Astrocyte (in vitro differentiated cells and primary cell): ENCODE results near the gene PDPK1. TPM values are rescaled to one million over a fixed set of nuclear protein-coding genes. Genes with fewer than 3 reads are reported as not detected.
"Not testable (repeated sequence)": the region's sequence is repeated elsewhere in the genome, so short reads cannot be mapped to it uniquely, and the experiment has no call there.

ENCODE experiments used
- DNase-seq: peaks from one replicate; pipeline ENCODE4 v3.0.0-alpha.2; 2010; ENCODE audit warnings: low read depth
- FAIRE-seq: peaks from 2 replicates; lab custom pipeline; 2011; peaks lifted over from hg19 to GRCh38; lab: Jason Lieb, UNC
- H2AFZ ChIP-seq: 2 replicates; pipeline ENCODE4 v1.6.0; 2012; ENCODE audit warnings: low read depth, low read length, inconsistent platforms
- H3K27ac ChIP-seq: 2 replicates; pipeline ENCODE4 v1.5.1; 2011; ENCODE audit warnings: low read depth, low read length, inconsistent platforms
- H3K27me3 ChIP-seq: 2 replicates; pipeline ENCODE4 v1.6.0; 2011; ENCODE audit warnings: low read length, inconsistent platforms; ENCODE audit not compliant: insufficient read depth
- H3K36me3 ChIP-seq: 2 replicates; pipeline ENCODE4 v1.5.1; 2011; ENCODE audit warnings: low read length, inconsistent platforms; ENCODE audit not compliant: insufficient read depth
- H3K4me1 ChIP-seq: 2 replicates; pipeline ENCODE4 v1.5.1; 2011; ENCODE audit warnings: low read length, inconsistent platforms; ENCODE audit not compliant: insufficient read depth
- H3K4me2 ChIP-seq: 2 replicates; pipeline ENCODE4 v1.6.0; 2012; ENCODE audit warnings: low read length, inconsistent platforms
- H3K4me3 ChIP-seq: 2 replicates; pipeline ENCODE4 v1.5.1; 2011; ENCODE audit warnings: low read depth, mild to moderate bottlenecking, low read length, inconsistent platforms; ENCODE audit not compliant: insufficient read depth
- H3K79me2 ChIP-seq: 2 replicates; pipeline ENCODE4 v1.6.0; 2012; ENCODE audit warnings: mild to moderate bottlenecking, low read length, inconsistent platforms; ENCODE audit not compliant: insufficient read depth
- H3K9ac ChIP-seq: 2 replicates; pipeline ENCODE4 v1.6.0; 2012; ENCODE audit warnings: mild to moderate bottlenecking, low read length, inconsistent platforms
- H3K9me3 ChIP-seq: 2 replicates; pipeline ENCODE4 v1.5.1; 2012; ENCODE audit warnings: low read depth, mild to moderate bottlenecking, low read length, inconsistent platforms; ENCODE audit not compliant: insufficient read depth
- H4K20me1 ChIP-seq: 2 replicates; pipeline ENCODE4 v1.6.0; 2012; ENCODE audit warnings: low read length, inconsistent platforms; ENCODE audit not compliant: insufficient read depth
- H3K27ac Mint-ChIP-seq: one replicate; pipeline ENCODE4 v1.8.0; 2021; ENCODE audit warnings: mild to moderate bottlenecking, mixed read lengths; ENCODE audit not compliant: unreplicated experiment
- H3K27me3 Mint-ChIP-seq: one replicate; pipeline ENCODE4 v1.8.0; 2021; ENCODE audit warnings: low read depth, mixed read lengths; ENCODE audit not compliant: unreplicated experiment
- H3K36me3 Mint-ChIP-seq: one replicate; pipeline ENCODE4 v1.8.0; 2021; ENCODE audit warnings: low read depth, mixed read lengths; ENCODE audit not compliant: unreplicated experiment
- H3K4me1 Mint-ChIP-seq: one replicate; pipeline ENCODE4 v1.8.0; 2021; ENCODE audit warnings: low read depth, mixed read lengths; ENCODE audit not compliant: unreplicated experiment
- H3K4me3 Mint-ChIP-seq: one replicate; pipeline ENCODE4 v1.8.0; 2021; ENCODE audit warnings: mild to moderate bottlenecking, moderate library complexity, mixed read lengths; ENCODE audit not compliant: unreplicated experiment
- H3K9me3 Mint-ChIP-seq: one replicate; pipeline ENCODE4 v1.8.0; 2021; ENCODE audit warnings: mild to moderate bottlenecking, mixed read lengths; ENCODE audit not compliant: unreplicated experiment
- EZH2 ChIP-seq: IDR thresholded peaks from 2 replicates; pipeline ENCODE4 v1.6.1; 2012; ENCODE audit warnings: mild to moderate bottlenecking, low read length, inconsistent platforms; ENCODE audit not compliant: insufficient read depth
- total RNA-seq: library from RNA; stranded (reverse); gene quantifications from 2 replicates; pipeline ENCODE4 v1.2.1, GENCODE V29; 2021
- TF ChIP-seq, protein P1 (sequence below): IDR thresholded peaks from 2 replicates; pipeline ENCODE4 v1.5.1; 2011; ENCODE audit warnings: low read depth, mild to moderate bottlenecking, inconsistent platforms, low read length, moderate library complexity; ENCODE audit not compliant: insufficient read depth

PDPK1 gene
- total RNA-seq, 1 donor from 2014 or later = 48.1 TPM

DNA sequence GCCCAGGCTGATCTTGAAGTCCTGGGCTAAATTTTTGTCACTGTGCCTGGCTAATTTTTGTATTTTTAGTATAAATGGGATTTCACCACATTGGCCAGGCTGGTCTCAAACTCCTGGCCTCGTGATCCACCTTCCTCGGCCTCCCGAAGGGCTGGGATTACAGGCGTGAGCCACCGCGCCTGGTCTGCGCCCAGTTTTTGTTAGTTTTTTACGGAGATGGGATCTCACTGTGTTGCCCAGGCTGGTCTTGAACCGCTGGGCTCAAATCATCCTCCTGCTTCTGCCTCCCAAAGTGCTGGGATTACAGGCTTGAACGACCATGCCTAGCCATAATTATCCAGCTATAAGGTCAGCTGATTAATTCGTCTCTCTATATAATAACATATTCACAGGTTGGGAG is 3.9 kb upstream of the PDPK1 start:
- no peaks in the 10 kb centered on the region for H3K9me3 ChIP-seq
- no peak overlapping the region for H3K4me3 ChIP-seq
- no peaks in the 10 kb centered on the region for H3K36me3 ChIP-seq
- Mint-ChIP-seq H3K9me3 (no peaks in the 10 kb centered on the region), H3K4me3 (peak overlapping the region; percentile 57), H3K4me1 (peaks cover 17% of the 10 kb centered on the region), H3K27me3 (no peaks in the 10 kb centered on the region), H3K36me3 (peaks cover 2% of the 10 kb centered on the region), H3K27ac (peak overlapping the region; percentile 62)
- H3K79me2 ChIP-seq = peaks cover 5% of the 10 kb centered on the region
- H2AFZ ChIP-seq = no peak overlapping the region
- H3K27me3 ChIP-seq = no peaks in the 10 kb centered on the region
- peaks cover 20% of the 10 kb centered on the region for H3K4me1 ChIP-seq
- no peak overlapping the region for H3K9ac ChIP-seq
- H3K27ac ChIP-seq = no peak overlapping the region
- H3K4me2 ChIP-seq = no peak overlapping the region
- DNase-seq = no peak
- no peak for FAIRE-seq
- peaks cover 5% of the 10 kb centered on the region for H4K20me1 ChIP-seq
- TF ChIP-seq, protein P1, sequence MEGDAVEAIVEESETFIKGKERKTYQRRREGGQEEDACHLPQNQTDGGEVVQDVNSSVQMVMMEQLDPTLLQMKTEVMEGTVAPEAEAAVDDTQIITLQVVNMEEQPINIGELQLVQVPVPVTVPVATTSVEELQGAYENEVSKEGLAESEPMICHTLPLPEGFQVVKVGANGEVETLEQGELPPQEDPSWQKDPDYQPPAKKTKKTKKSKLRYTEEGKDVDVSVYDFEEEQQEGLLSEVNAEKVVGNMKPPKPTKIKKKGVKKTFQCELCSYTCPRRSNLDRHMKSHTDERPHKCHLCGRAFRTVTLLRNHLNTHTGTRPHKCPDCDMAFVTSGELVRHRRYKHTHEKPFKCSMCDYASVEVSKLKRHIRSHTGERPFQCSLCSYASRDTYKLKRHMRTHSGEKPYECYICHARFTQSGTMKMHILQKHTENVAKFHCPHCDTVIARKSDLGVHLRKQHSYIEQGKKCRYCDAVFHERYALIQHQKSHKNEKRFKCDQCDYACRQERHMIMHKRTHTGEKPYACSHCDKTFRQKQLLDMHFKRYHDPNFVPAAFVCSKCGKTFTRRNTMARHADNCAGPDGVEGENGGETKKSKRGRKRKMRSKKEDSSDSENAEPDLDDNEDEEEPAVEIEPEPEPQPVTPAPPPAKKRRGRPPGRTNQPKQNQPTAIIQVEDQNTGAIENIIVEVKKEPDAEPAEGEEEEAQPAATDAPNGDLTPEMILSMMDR = no peak
- no peak for TF ChIP-seq EZH2

DNA sequence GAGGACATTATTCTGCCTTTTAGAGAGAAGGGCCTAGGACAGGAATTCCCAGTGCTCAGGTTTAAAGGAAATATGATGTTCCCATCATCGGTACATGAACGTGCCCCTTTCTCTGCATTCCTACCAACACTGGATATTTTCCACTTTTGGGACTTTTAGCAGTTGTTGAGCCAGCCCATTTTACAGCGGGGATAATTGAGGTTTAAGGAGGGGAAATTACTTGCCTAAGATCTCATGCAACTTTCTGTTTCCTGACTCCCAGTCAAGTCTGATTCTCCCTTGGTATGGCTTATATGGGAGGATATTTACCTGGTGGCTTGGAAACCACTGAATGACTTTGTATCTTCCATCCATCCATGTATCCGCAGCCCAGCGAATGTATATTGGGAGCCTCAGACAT is 3.5 kb upstream of the PDPK1 start:
- peaks cover 18% of the 10 kb centered on the region for H3K4me1 Mint-ChIP-seq
- H3K9ac ChIP-seq, FAIRE-seq, H4K20me1 ChIP-seq, H3K79me2 ChIP-seq, H3K27me3 Mint-ChIP-seq, H3K36me3 ChIP-seq, H2AFZ ChIP-seq, DNase-seq, H3K27ac Mint-ChIP-seq, H3K9me3 ChIP-seq, H3K9me3 Mint-ChIP-seq, H3K4me3 ChIP-seq, H3K4me3 Mint-ChIP-seq, H3K27me3 ChIP-seq, H3K36me3 Mint-ChIP-seq, H3K27ac ChIP-seq, H3K4me2 ChIP-seq: not testable (repeated sequence)
- peaks cover 20% of the 10 kb centered on the region for H3K4me1 ChIP-seq

DNA sequence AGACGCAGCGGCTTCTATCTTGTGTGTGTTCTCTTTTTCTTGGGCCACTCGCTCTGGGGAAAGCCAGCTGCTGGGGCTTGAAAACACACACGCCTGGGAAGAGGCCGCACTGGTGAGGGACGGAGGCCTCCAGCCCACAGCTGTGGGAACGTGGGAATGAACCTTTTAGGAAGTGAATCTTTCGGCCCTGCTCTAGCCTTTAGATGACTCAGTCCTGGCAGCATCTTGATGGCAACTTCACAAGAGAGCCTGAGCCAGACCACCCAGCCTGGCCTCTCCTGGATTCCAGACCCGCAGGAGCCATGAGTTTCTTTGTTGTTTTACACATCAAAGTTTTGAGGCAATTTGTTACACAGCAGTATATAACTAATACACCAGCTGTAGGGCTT is 2.2 kb upstream of the PDPK1 start:
- Histone ChIP-seq H3K4me2 (peak overlapping the region; percentile 13), H3K27ac (peak overlapping the region; percentile 12), H3K4me1 (peaks cover 20% of the 10 kb centered on the region), H3K79me2 (peaks cover 22% of the 10 kb centered on the region), H3K27me3 (no peaks in the 10 kb centered on the region), H4K20me1 (peaks cover 22% of the 10 kb centered on the region), H2AFZ (no peak overlapping the region), H3K4me3 (no peak overlapping the region), H3K36me3 (no peaks in the 10 kb centered on the region), H3K9me3 (no peaks in the 10 kb centered on the region), H3K9ac (no peak overlapping the region)
- Mint-ChIP-seq H3K27me3 (no peaks in the 10 kb centered on the region), H3K4me3 (peak overlapping the region; percentile 76), H3K9me3 (no peaks in the 10 kb centered on the region), H3K36me3 (peaks cover 2% of the 10 kb centered on the region), H3K27ac (peak overlapping the region; percentile 87), H3K4me1 (peaks cover 22% of the 10 kb centered on the region)
- FAIRE-seq (no peak), DNase-seq (peak; percentile 64)
- TF ChIP-seq, protein P1 = no peak
- TF ChIP-seq EZH2 = no peak

DNA sequence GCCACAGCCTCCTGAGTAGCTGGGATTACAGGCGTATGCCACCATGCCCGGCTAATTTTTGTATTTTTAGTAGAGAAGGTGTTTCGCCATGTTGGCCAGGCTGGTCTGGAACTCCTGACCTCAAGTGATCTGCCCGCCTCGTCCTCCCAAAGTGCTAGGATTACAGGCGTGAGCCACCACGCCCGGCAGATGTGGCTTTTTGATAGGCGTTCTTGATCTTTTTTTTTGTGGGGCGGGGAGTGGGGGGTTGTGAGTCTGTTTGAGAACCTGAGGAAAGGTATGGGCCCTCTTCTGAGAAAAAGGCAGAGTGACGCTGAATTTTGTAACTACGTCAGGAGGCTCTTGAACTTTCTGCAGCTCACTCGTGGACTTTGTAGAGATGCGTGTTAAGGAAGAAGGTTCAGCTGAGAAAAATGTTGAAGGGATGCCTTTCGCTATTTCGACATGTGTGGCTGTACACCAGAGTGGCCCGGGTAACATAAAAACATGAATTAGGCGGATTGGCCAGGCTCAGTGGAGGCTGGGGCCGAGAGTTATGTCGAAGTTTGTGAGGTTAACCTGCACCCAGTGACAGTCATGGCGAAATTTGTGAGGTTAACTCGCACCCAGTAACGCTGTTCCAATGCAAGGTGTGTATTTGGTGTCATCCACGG is 1.5 kb downstream of the PDPK1 start:
- not testable (repeated sequence) for H3K27ac ChIP-seq, H3K9me3 ChIP-seq, H3K27me3 ChIP-seq, H3K9ac ChIP-seq, FAIRE-seq, H3K27ac Mint-ChIP-seq, H2AFZ ChIP-seq, DNase-seq, H3K36me3 Mint-ChIP-seq, H3K9me3 Mint-ChIP-seq, H3K4me3 ChIP-seq, H3K36me3 ChIP-seq, H3K4me1 ChIP-seq, H3K27me3 Mint-ChIP-seq
- Mint-ChIP-seq H3K4me1 (peaks cover 24% of the 10 kb centered on the region), H3K4me3 (peak overlapping the region; percentile 88)
- Histone ChIP-seq H3K4me2 (peak overlapping the region; percentile 92), H4K20me1 (peaks cover 39% of the 10 kb centered on the region), H3K79me2 (peaks cover 44% of the 10 kb centered on the region)
